ENCODE data around the gene LIG3. TPM values are rescaled to one million over a fixed set of nuclear protein-coding genes. Genes with fewer than 3 reads are reported as not detected.
"Not testable (repeated sequence)": the region's sequence is repeated elsewhere in the genome, so short reads cannot be mapped to it uniquely, and the experiment has no call there.

LIG3 gene
- total and polyA plus RNA-seq, 2 experiments from 2014 or later: 11.8 to 22.0 TPM

DNA sequence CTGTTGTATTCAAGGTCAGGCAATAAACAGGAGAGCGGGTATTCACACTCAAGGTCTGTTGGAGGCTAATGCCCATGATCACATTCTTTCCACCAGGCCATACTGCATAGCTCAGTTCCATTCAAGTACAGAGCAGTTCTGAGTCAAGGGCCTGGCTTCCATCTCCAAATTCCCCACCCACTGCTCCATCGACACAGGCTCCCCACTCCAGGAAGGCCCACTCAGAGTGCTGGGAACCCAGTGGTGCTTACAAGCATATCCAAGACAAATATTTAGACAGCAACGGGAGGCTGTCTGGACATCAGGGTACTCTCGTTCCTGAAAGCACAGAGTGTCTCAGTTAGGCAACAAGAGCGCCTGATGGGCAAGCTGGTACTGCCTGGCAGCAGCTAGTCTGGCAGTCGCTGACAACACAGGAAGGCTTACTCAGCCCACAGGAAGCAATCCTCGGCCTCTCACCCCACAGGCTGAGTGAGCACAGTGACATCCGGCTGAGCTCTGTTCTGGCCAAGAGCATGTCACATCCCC, 42.3 kb downstream of the LIG3 start:
- H3K9me2 ChIP-seq (ENCODE audit: insufficient read depth): no peaks in the 10 kb centered on the region
- H3K4me3 ChIP-seq: no peak overlapping the region
- peaks cover 13% of the 10 kb centered on the region for H3K4me1 ChIP-seq (ENCODE audit: insufficient read depth)
- H3K27ac ChIP-seq: peak overlapping the region; percentile 88
- no peaks in the 10 kb centered on the region for H3K27me3 ChIP-seq (replicated peaks; ENCODE audit: insufficient read depth)
- no peaks in the 10 kb centered on the region for H4K20me1 ChIP-seq (ENCODE audit: insufficient read depth)
- 35 to 37% methylated on average over 8 of the region's 8 CpGs for WGBS, 2 experiments (ENCODE audit: low coverage in 1 of 2, low lambda C conversion rate in 2 of 2, missing lambda C conversion rate in 2 of 2)
- H3K79me2 ChIP-seq (ENCODE audit: insufficient read depth): no peaks in the 10 kb centered on the region
- in situ Hi-C loops (cut with MboI): no loop called here
- peak overlapping the region; percentile 23 for H3K4me2 ChIP-seq (ENCODE audit: unreplicated experiment)
- peaks cover 22% of the 10 kb centered on the region for H3F3A ChIP-seq (ENCODE audit: insufficient read depth)
- peak; percentile 93 for DNase-seq
- H2AFZ ChIP-seq: peak overlapping the region; percentile 73
- no peaks in the 10 kb centered on the region for H3K36me3 ChIP-seq (ENCODE audit: low read depth)
- peak overlapping the region; percentile 64 for H3K9ac ChIP-seq
- no peaks in the 10 kb centered on the region for H3K9me3 ChIP-seq (ENCODE audit: low read depth)
- TF ChIP-seq EZH2 (IDR thresholded peaks at IDR 0.05; ENCODE audit: insufficient read depth, poor library complexity, severe bottlenecking): no peak

DNA sequence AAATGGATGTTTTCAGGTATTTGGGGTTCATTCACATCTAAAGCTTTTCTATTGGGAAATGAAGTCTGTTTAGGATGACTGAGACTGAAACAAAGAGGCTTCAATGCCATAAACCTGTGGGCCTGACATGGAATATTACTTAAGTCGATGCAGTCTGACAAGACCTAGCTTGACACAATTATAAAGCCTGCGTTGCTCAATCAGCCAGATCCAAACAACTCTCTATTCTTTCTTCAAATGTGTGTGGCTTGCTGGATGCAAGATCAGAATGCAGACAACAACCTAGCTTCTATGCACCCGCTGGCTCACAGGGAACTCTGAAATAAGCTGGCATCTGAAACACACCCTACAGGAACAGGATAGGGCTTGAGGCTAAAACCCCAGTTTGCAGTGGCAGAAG, 43.2 kb downstream of the LIG3 start:
- Histone ChIP-seq H3K9me3 (ENCODE audit: low read depth) (no peaks in the 10 kb centered on the region), H2AFZ (peak overlapping the region; percentile 73; the same call in 1 of the 2 replicates), H3F3A (ENCODE audit: insufficient read depth) (peaks cover 22% of the 10 kb centered on the region), H3K27me3 (replicated peaks; ENCODE audit: insufficient read depth) (no peaks in the 10 kb centered on the region), H4K20me1 (ENCODE audit: insufficient read depth) (no peaks in the 10 kb centered on the region), H3K79me2 (ENCODE audit: insufficient read depth) (no peaks in the 10 kb centered on the region), H3K9me2 (ENCODE audit: insufficient read depth) (no peaks in the 10 kb centered on the region), H3K4me1 (ENCODE audit: insufficient read depth) (peaks cover 14% of the 10 kb centered on the region), H3K4me3 (no peak overlapping the region), H3K36me3 (ENCODE audit: low read depth) (no peaks in the 10 kb centered on the region), H3K9ac (no peak overlapping the region), H3K4me2 (ENCODE audit: unreplicated experiment) (no peak overlapping the region), H3K27ac (peak overlapping the region; percentile 88)
- 95 to 98% methylated on average over 3 of the region's 3 CpGs for WGBS, 2 experiments (ENCODE audit: low coverage in 1 of 2, low lambda C conversion rate in 2 of 2, missing lambda C conversion rate in 2 of 2)
- no peak for TF ChIP-seq EZH2 (IDR thresholded peaks at IDR 0.05; ENCODE audit: insufficient read depth, poor library complexity, severe bottlenecking)
- TF ChIP-seq EZH2phosphoT487 (IDR thresholded peaks at IDR 0.05; ENCODE audit: insufficient read depth, low read depth): no peak
- in situ Hi-C loops (cut with MboI): no loop called here
- DNase-seq: no peak

DNA sequence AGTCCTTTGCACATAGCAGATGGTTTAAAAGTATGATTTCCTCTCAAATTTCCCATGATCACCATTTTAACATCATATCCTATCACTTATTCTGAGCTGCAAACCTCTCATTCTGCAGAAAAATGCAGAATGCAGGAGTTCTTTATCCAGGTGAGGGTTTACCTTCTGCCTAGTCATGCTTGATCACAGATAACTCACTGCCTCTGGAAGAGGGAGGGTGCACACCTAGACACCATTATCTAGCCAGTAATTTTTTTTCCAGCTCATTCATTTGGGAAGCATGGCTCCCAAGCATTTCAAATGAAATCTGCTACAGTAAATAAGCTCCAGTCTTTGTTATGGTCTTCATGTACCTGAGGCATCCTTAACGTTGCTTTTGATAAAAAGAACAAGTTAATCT, 45.2 kb downstream of the LIG3 start:
- H3K36me3 ChIP-seq (ENCODE audit: low read depth): no peaks in the 10 kb centered on the region
- no peaks in the 10 kb centered on the region for H3K27me3 ChIP-seq (replicated peaks; ENCODE audit: insufficient read depth)
- TF ChIP-seq EZH2 (IDR thresholded peaks at IDR 0.05; ENCODE audit: insufficient read depth, poor library complexity, severe bottlenecking): no peak
- no peak for TF ChIP-seq EZH2phosphoT487 (IDR thresholded peaks at IDR 0.05; ENCODE audit: insufficient read depth, low read depth)
- H2AFZ ChIP-seq: no peak overlapping the region
- peaks cover 16% of the 10 kb centered on the region for H3K4me1 ChIP-seq (ENCODE audit: insufficient read depth)
- no peak overlapping the region for H3K27ac ChIP-seq
- 91 to 95% methylated on average over 1 of the region's 1 CpG for WGBS, 2 experiments (ENCODE audit: low coverage in 1 of 2, low lambda C conversion rate in 2 of 2, missing lambda C conversion rate in 2 of 2)
- no peak for DNase-seq
- no peaks in the 10 kb centered on the region for H3K79me2 ChIP-seq (ENCODE audit: insufficient read depth)
- no peaks in the 10 kb centered on the region for H3K9me2 ChIP-seq (ENCODE audit: insufficient read depth)
- no peaks in the 10 kb centered on the region for H4K20me1 ChIP-seq (ENCODE audit: insufficient read depth)
- no peak overlapping the region for H3K4me2 ChIP-seq (ENCODE audit: unreplicated experiment)
- H3K4me3 ChIP-seq: no peak overlapping the region
- H3K9ac ChIP-seq: no peak overlapping the region
- peaks cover 28% of the 10 kb centered on the region for H3F3A ChIP-seq (ENCODE audit: insufficient read depth)
- in situ Hi-C loops (cut with MboI): no loop called here
- H3K9me3 ChIP-seq (ENCODE audit: low read depth): no peaks in the 10 kb centered on the region

DNA sequence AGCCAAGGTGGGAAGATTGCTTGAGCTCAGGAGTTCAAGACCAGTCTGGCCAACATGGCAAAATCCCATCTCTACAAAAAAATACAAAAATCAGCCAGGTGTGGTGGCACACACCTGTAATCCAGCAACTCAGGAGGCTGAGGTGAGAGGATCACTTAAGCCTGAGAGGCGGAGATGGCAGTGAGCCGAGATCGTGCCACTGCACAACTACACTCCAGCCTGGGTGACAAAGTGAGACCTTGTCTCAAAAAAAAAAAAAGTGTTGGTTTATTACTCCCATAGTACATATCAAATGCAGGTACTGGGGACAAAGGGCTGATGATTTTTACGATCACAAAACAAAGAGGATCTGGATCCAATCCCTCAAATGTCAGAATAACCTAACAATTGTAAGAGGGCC, 47.8 kb downstream of the LIG3 start:
- H2AFZ ChIP-seq; H3K9me2 ChIP-seq (ENCODE audit: insufficient read depth); H3K9me3 ChIP-seq (ENCODE audit: low read depth); H3K79me2 ChIP-seq (ENCODE audit: insufficient read depth); H3K27me3 ChIP-seq (replicated peaks; ENCODE audit: insufficient read depth); H3K4me2 ChIP-seq (ENCODE audit: unreplicated experiment); H3K9ac ChIP-seq; H3K27ac ChIP-seq; in situ Hi-C loops (cut with MboI); H3K4me3 ChIP-seq; H4K20me1 ChIP-seq (ENCODE audit: insufficient read depth); H3K4me1 ChIP-seq (ENCODE audit: insufficient read depth); DNase-seq; H3K36me3 ChIP-seq (ENCODE audit: low read depth): not testable (repeated sequence)
- WGBS, 2 experiments (ENCODE audit: low coverage in 1 of 2, low lambda C conversion rate in 2 of 2, missing lambda C conversion rate in 2 of 2): 96% methylated on average over 4 of the region's 4 CpGs
- peaks cover 13% of the 10 kb centered on the region for H3F3A ChIP-seq (ENCODE audit: insufficient read depth)

Measured in GM23248 (cell line).